GM21360 (cell line): ENCODE results near the gene CEP85.
"Not testable (repeated sequence)": the region's sequence is repeated elsewhere in the genome, so short reads cannot be mapped to it uniquely, and the experiment has no call there.

Source experiments
- ATAC-seq: cut with Tn5 transposase; IDR thresholded peaks from one replicate; pipeline ENCODE4 v1.9.1; 2021; ENCODE audit warnings: mild to moderate bottlenecking, moderate library complexity; ENCODE audit not compliant: unreplicated experiment

CEP85 gene

GRCh38 chr1:26220199-26220912 is 13.6 kb upstream of the CEP85 start:
- no peak for ATAC-seq

- ATAC-seq: no peak
These were observed 12.9 kb upstream of the CEP85 start for GRCh38 chr1:26221094-26221493.

- ATAC-seq: no peak
These were observed 9.4 kb upstream of the CEP85 start for GRCh38 chr1:26224606-26225005.

GRCh38 chr1:26225033-26225831 is 8.8 kb upstream of the CEP85 start:
- no peak for ATAC-seq

- not testable (repeated sequence) for ATAC-seq
These were observed 3.3 kb upstream of the CEP85 start for GRCh38 chr1:26230682-26231081.

GRCh38 chr1:26234644-26235370 is 807 bp downstream of the CEP85 start:
- ATAC-seq: no peak

GRCh38 chr1:26237230-26237966 is 3.4 kb downstream of the CEP85 start:
- ATAC-seq: no peak

- no peak for ATAC-seq
These were observed 5.9 kb downstream of the CEP85 start for GRCh38 chr1:26239936-26240335.

- no peak for ATAC-seq
These were observed 18.7 kb downstream of the CEP85 start for GRCh38 chr1:26252718-26253117.

- ATAC-seq: no peak
These were observed 20.4 kb downstream of the CEP85 start for GRCh38 chr1:26254404-26254803.

GRCh38 chr1:26257222-26257621 is 23.2 kb downstream of the CEP85 start:
- ATAC-seq: no peak

GRCh38 chr1:26259005-26259404 is 25.0 kb downstream of the CEP85 start:
- no peak for ATAC-seq

GRCh38 chr1:26259578-26259977 is 25.6 kb downstream of the CEP85 start:
- ATAC-seq: no peak

- no peak for ATAC-seq
These were observed 29.2 kb downstream of the CEP85 start for GRCh38 chr1:26263212-26263611.

- no peak for ATAC-seq
These were observed 31.4 kb downstream of the CEP85 start for GRCh38 chr1:26265405-26265804.

GRCh38 chr1:26268290-26269197 is 34.5 kb downstream of the CEP85 start:
- no peak for ATAC-seq

GRCh38 chr1:26269198-26269550 is 35.2 kb downstream of the CEP85 start:
- no peak for ATAC-seq

GRCh38 chr1:26274801-26275425 is 40.9 kb downstream of the CEP85 start:
- no peak for ATAC-seq

GRCh38 chr1:26275580-26276431 is 41.8 kb downstream of the CEP85 start:
- ATAC-seq: no peak
